Keratinocyte (primary cell): ENCODE measurements around the gene KCNN4.

Experiments
- EZH2 ChIP-seq: IDR thresholded peaks from one replicate; pipeline ENCODE4 v1.6.1; 2012; ENCODE audit warnings: inconsistent platforms, mild to moderate bottlenecking, low read length, moderate library complexity
- TF ChIP-seq, protein P1 (sequence below), 3 experiments: IDR thresholded peaks in 1 of 3; conservative IDR thresholded peaks in 1 of 3; optimal IDR thresholded peaks in 1 of 3; 2 replicates in 2 of 3; 3 replicates in 1 of 3; pipeline versions ENCODE3 to v1.5.1; 2011; ENCODE audit warnings: low read length in 3 of 3, mild to moderate bottlenecking in 3 of 3, moderate library complexity in 2 of 3, control low read depth in 1 of 3, inconsistent platforms in 1 of 3; ENCODE audit not compliant: insufficient read depth in 2 of 3; ENCODE audit errors: extremely low read depth in 1 of 3

DNA sequence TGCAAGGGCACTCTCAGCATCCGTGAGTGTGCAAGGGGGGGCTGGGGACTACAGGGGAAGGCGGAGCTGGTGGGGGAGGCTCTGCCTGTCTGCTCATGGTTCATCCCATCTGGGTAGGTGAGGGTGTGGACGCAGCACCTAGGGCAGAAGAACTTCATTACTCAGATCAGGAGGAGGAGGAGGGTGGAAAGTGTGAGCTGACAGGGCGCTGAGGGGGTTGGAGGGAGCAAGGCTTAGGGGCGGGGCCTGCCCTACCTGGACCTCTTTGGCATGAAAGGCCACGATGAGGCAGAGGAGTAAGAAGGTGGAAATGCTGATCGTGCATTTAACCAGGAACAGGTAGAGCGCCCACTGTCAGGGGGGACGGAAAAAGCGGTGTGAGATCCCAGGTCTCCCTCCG is 4.5 kb downstream of the KCNN4 start:
- TF ChIP-seq, protein P1, sequence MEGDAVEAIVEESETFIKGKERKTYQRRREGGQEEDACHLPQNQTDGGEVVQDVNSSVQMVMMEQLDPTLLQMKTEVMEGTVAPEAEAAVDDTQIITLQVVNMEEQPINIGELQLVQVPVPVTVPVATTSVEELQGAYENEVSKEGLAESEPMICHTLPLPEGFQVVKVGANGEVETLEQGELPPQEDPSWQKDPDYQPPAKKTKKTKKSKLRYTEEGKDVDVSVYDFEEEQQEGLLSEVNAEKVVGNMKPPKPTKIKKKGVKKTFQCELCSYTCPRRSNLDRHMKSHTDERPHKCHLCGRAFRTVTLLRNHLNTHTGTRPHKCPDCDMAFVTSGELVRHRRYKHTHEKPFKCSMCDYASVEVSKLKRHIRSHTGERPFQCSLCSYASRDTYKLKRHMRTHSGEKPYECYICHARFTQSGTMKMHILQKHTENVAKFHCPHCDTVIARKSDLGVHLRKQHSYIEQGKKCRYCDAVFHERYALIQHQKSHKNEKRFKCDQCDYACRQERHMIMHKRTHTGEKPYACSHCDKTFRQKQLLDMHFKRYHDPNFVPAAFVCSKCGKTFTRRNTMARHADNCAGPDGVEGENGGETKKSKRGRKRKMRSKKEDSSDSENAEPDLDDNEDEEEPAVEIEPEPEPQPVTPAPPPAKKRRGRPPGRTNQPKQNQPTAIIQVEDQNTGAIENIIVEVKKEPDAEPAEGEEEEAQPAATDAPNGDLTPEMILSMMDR (optimal IDR thresholded peaks at IDR 0.05 in 1 of 3, IDR thresholded peaks at IDR 0.05 in 1 of 3, conservative IDR thresholded peaks at IDR 0.05 in 1 of 3; ENCODE audit: extremely low read depth in 1 of 3, insufficient read depth in 2 of 3, low read length in 3 of 3): no peak
- TF ChIP-seq EZH2: no peak
